Prostate gland (tissue), 2 donors: ENCODE data around the gene FIGN.

Experiments used
- POLR2A ChIP-seq: fragments of 450-650 bp; IDR thresholded peaks from one replicate; pipeline ENCODE4 v1.6.1; 2016; ENCODE audit warnings: antibody characterized with exemption, mild to moderate bottlenecking
- POLR2AphosphoS5 ChIP-seq: sonication (generic); formaldehyde crosslinking; IDR thresholded peaks from one replicate; pipeline ENCODE4 v1.6.1; 2017; ENCODE audit warnings: antibody characterized with exemption
- TF ChIP-seq, protein P1 (sequence below), 4 experiments: fragments of 200-600 bp in 2 of 4; fragments of 450-650 bp in 2 of 4; sonication (generic) in 2 of 4; IDR thresholded peaks; 1 replicate in 3 of 4; 2 replicates in 1 of 4; pipeline ENCODE4 v1.5.1; 2016 to 2019; ENCODE audit warnings: antibody characterized with exemption in 4 of 4, mild to moderate bottlenecking in 2 of 4, moderate library complexity in 2 of 4

- no peak for TF ChIP-seq POLR2AphosphoS5
- TF ChIP-seq, protein P1, sequence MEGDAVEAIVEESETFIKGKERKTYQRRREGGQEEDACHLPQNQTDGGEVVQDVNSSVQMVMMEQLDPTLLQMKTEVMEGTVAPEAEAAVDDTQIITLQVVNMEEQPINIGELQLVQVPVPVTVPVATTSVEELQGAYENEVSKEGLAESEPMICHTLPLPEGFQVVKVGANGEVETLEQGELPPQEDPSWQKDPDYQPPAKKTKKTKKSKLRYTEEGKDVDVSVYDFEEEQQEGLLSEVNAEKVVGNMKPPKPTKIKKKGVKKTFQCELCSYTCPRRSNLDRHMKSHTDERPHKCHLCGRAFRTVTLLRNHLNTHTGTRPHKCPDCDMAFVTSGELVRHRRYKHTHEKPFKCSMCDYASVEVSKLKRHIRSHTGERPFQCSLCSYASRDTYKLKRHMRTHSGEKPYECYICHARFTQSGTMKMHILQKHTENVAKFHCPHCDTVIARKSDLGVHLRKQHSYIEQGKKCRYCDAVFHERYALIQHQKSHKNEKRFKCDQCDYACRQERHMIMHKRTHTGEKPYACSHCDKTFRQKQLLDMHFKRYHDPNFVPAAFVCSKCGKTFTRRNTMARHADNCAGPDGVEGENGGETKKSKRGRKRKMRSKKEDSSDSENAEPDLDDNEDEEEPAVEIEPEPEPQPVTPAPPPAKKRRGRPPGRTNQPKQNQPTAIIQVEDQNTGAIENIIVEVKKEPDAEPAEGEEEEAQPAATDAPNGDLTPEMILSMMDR (IDR thresholded peaks at IDR 0.05) = no peak
- no peak for TF ChIP-seq POLR2A
Measured at GRCh38 chr2:163644238-163644637, 91.6 kb downstream of the FIGN start.
